ENCODE data around the gene FAM161A. TPM values are rescaled to one million over a fixed set of nuclear protein-coding genes. Genes with fewer than 3 reads are reported as not detected.
"Not testable (repeated sequence)": the region's sequence is repeated elsewhere in the genome, so short reads cannot be mapped to it uniquely, and the experiment has no call there.

FAM161A gene
- total RNA-seq, 1 experiment from 2014 or later, result 12.8 TPM

DNA sequence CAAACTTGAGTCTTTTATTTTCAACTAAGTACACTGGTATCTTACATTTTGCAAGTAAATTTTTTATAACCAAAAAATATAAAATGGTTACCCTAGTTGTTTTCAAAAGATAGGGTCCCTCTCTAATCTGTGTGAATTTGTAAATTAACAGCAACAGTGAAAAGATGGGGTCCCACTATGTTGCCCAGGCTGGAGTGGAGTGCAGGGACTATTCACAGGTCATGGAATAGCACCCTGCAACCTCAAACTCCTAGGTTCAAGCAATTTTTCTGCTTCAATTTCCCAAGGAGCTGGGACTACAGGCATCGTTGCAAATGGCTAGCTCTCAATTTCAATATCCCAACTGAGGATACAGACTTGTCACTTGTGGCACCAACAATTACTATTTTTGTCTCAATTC, 22.5 kb upstream of the FAM161A start:
- H3K4me3 ChIP-seq (ENCODE audit: low read depth, low read length, poor library complexity, severe bottlenecking), result no peak overlapping the region
- no TSS peak for BruUV-seq (replicated peaks)
- POLR2A ChIA-PET (ENCODE audit: low non-redundant PET), result no interaction called here
- H3K9me3 ChIP-seq (ENCODE audit: low read depth, low read length, poor library complexity, severe bottlenecking), result no peaks in the 10 kb centered on the region
- H3K36me3 ChIP-seq (ENCODE audit: insufficient read depth, low read length, poor library complexity, severe bottlenecking), result peaks cover 100% of the 10 kb centered on the region
- CTCF ChIA-PET, result no interaction called here
- intact Hi-C loops (cut with micrococcal nuclease; ENCODE audit: unreplicated experiment), result no loop called here
- no peaks in the 10 kb centered on the region for H3K4me1 ChIP-seq (ENCODE audit: insufficient read depth, low read length, poor library complexity, severe bottlenecking)
- TF ChIP-seq EZH2 (IDR thresholded peaks at IDR 0.05; ENCODE audit: borderline replicate concordance, low read depth, low read length, poor library complexity, severe bottlenecking), result no peak
- TF ChIP-seq, protein P1, sequence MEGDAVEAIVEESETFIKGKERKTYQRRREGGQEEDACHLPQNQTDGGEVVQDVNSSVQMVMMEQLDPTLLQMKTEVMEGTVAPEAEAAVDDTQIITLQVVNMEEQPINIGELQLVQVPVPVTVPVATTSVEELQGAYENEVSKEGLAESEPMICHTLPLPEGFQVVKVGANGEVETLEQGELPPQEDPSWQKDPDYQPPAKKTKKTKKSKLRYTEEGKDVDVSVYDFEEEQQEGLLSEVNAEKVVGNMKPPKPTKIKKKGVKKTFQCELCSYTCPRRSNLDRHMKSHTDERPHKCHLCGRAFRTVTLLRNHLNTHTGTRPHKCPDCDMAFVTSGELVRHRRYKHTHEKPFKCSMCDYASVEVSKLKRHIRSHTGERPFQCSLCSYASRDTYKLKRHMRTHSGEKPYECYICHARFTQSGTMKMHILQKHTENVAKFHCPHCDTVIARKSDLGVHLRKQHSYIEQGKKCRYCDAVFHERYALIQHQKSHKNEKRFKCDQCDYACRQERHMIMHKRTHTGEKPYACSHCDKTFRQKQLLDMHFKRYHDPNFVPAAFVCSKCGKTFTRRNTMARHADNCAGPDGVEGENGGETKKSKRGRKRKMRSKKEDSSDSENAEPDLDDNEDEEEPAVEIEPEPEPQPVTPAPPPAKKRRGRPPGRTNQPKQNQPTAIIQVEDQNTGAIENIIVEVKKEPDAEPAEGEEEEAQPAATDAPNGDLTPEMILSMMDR (conservative IDR thresholded peaks at IDR 0.05; ENCODE audit: low read depth, low read length), result no peak
- no peak for DNase-seq (ENCODE audit: low spot score)
- no peak overlapping the region for H3K27ac ChIP-seq (ENCODE audit: low read depth, low read length, poor library complexity, severe bottlenecking)
- H3K27me3 ChIP-seq (replicated peaks; ENCODE audit: insufficient read depth, low read depth, low read length, poor library complexity), result no peaks in the 10 kb centered on the region

DNA sequence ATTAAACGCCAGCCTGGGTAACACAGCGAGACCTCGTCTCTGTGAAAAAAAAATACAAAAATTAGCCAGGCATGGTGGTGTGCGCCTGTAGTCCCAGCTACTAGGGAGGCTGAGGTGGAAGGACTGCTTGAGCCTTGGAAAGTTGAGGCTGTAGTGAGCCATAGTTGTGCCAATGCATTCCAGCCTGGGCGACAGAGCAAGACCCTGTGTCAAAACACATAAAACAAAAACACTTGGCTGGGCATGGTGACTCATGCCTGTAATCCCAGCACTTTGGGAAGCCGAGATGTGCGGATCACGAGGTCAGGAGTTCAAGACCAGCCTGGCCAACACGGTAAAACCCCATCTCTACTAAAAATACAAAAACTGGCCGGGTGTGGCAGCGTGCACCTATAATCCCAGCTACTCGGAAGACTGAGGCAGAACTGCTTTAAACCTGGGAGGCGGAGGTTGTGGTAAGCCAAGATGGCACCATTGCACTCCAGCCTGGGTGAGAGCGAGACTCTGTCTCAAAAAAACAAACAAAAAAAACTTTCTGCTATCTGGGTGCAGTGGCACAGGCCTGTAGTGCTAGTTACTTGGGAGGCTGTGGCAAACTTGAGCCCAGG, 12.7 kb upstream of the FAM161A start:
- H3K4me3 ChIP-seq (ENCODE audit: low read depth, low read length, poor library complexity, severe bottlenecking); CTCF ChIA-PET; H3K27ac ChIP-seq (ENCODE audit: low read depth, low read length, poor library complexity, severe bottlenecking); POLR2A ChIA-PET (ENCODE audit: low non-redundant PET); H3K9me3 ChIP-seq (ENCODE audit: low read depth, low read length, poor library complexity, severe bottlenecking); intact Hi-C loops (cut with micrococcal nuclease; ENCODE audit: unreplicated experiment); BruUV-seq (replicated peaks); H3K27me3 ChIP-seq (replicated peaks; ENCODE audit: insufficient read depth, low read depth, low read length, poor library complexity); DNase-seq (ENCODE audit: low spot score); H3K4me1 ChIP-seq (ENCODE audit: insufficient read depth, low read length, poor library complexity, severe bottlenecking): not testable (repeated sequence)
- H3K36me3 ChIP-seq (ENCODE audit: insufficient read depth, low read length, poor library complexity, severe bottlenecking), result peaks cover 66% of the 10 kb centered on the region

DNA sequence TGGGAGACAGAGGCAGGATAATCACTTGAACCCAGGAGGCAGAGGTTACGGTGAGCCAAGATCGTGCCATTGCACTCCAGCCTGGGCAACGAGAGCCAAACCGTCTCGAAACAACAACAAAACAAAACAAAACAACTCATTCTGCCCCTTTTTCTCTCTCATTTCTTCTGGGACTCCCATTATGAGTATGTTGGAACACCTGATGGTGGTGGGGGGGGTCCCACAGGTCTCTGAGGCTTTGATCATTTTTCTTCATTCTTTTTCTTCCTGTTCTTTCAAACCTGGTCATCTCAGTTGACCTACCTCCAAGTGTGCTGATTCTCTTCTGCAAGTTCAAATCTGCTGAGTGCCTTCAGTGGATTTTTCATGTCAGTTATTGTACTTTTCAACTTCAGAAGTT, 8.2 kb upstream of the FAM161A start:
- no peak for DNase-seq (ENCODE audit: low spot score)
- ChIA-PET POLR2A (ENCODE audit: low non-redundant PET) (no interaction called here), CTCF (no interaction called here)
- no peak for TF ChIP-seq EZH2 (IDR thresholded peaks at IDR 0.05; ENCODE audit: borderline replicate concordance, low read depth, low read length, poor library complexity, severe bottlenecking)
- TF ChIP-seq, protein P1 (conservative IDR thresholded peaks at IDR 0.05; ENCODE audit: low read depth, low read length), result no peak
- Histone ChIP-seq H3K4me1 (ENCODE audit: insufficient read depth, low read length, poor library complexity, severe bottlenecking) (no peaks in the 10 kb centered on the region), H3K27ac (ENCODE audit: low read depth, low read length, poor library complexity, severe bottlenecking) (no peak overlapping the region), H3K27me3 (replicated peaks; ENCODE audit: insufficient read depth, low read depth, low read length, poor library complexity) (no peaks in the 10 kb centered on the region), H3K9me3 (ENCODE audit: low read depth, low read length, poor library complexity, severe bottlenecking) (no peaks in the 10 kb centered on the region), H3K36me3 (ENCODE audit: insufficient read depth, low read length, poor library complexity, severe bottlenecking) (peaks cover 29% of the 10 kb centered on the region), H3K4me3 (ENCODE audit: low read depth, low read length, poor library complexity, severe bottlenecking) (no peak overlapping the region)
- BruUV-seq (replicated peaks), result no TSS peak
- intact Hi-C loops (cut with micrococcal nuclease; ENCODE audit: unreplicated experiment), result no loop called here

DNA sequence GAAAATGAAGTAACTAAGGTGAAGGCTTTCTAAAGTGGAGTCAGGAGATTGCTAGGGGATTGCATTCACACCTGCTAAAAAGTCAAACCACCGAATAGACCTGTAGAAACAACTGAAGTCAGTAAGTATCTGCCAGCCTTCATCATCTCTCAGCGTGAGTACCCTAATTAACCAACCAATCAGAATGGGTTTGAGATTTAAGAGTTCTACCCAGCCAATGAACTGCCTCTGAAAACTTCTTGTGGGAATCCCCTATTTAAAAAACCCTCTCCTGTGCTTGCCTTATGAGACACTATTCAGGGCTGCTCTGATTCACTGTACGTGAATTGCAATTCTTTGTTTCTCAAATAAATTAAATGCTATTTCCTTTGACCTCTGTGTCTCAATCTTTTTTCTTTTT, 3.4 kb upstream of the FAM161A start:
- Histone ChIP-seq H3K4me1 (ENCODE audit: insufficient read depth, low read length, poor library complexity, severe bottlenecking) (peaks cover 9% of the 10 kb centered on the region), H3K27ac (ENCODE audit: low read depth, low read length, poor library complexity, severe bottlenecking) (no peak overlapping the region), H3K4me3 (ENCODE audit: low read depth, low read length, poor library complexity, severe bottlenecking) (no peak overlapping the region), H3K27me3 (replicated peaks; ENCODE audit: insufficient read depth, low read depth, low read length, poor library complexity) (no peaks in the 10 kb centered on the region), H3K9me3 (ENCODE audit: low read depth, low read length, poor library complexity, severe bottlenecking) (no peaks in the 10 kb centered on the region), H3K36me3 (ENCODE audit: insufficient read depth, low read length, poor library complexity, severe bottlenecking) (no peaks in the 10 kb centered on the region)
- TF ChIP-seq EZH2 (IDR thresholded peaks at IDR 0.05; ENCODE audit: borderline replicate concordance, low read depth, low read length, poor library complexity, severe bottlenecking), result no peak
- TF ChIP-seq, protein P1 (conservative IDR thresholded peaks at IDR 0.05; ENCODE audit: low read depth, low read length), result no peak
- ChIA-PET POLR2A (ENCODE audit: low non-redundant PET) (interaction anchor here (0.6 kb wide), 1 partner anchor 93 kb away, joined by 3 read pairs; no protein-coding TSS in a partner anchor), CTCF (no interaction called here)
- intact Hi-C loops (cut with micrococcal nuclease; ENCODE audit: unreplicated experiment), result no loop called here
- BruUV-seq (replicated peaks), result no TSS peak
- DNase-seq (ENCODE audit: low spot score), result peak; percentile 12
